GM19397 (cell line): Measurements from ENCODE around the gene CSH2.
"Not testable (repeated sequence)": the region's sequence is repeated elsewhere in the genome, so short reads cannot be mapped to it uniquely, and the experiment has no call there.

Experiments
- ATAC-seq: cut with Tn5 transposase; IDR thresholded peaks from one replicate; pipeline ENCODE4 v1.9.1; 2021; ENCODE audit warnings: mild to moderate bottlenecking, moderate library complexity; ENCODE audit not compliant: unreplicated experiment

CSH2 gene

GRCh38 chr17:63856425-63856824, 17.1 kb downstream of the CSH2 start:
- ATAC-seq = not testable (repeated sequence)

GRCh38 chr17:63855185-63855584, 18.3 kb downstream of the CSH2 start:
- no peak for ATAC-seq

DNA sequence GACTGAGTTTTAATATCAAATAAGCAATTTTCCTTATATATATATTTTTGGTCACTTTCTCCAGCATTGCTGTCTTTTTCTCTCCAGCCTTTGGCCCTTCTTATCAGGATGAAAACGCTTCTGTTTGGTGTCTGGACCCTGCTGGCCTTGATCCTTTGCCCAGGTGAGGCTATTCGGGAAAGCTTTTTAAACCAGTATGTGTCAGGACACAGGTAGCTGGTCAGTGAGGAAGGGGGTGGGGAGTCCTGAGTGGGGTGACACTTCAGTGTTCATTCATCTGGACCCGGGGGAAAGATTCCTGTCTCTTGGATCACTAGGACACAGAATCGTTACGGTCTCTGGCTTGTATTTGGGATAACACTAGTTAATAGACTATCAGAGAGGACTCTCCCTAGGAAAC, 18.8 kb downstream of the CSH2 start:
- ATAC-seq = no peak

- no peak for ATAC-seq
Measured at GRCh38 chr17:63853260-63853659, 20.2 kb downstream of the CSH2 start.

GRCh38 chr17:63850401-63850800, 23.1 kb downstream of the CSH2 start:
- ATAC-seq = no peak

- ATAC-seq = peak; percentile 80
Measured at GRCh38 chr17:63848834-63849689, 24.4 kb downstream of the CSH2 start.

GRCh38 chr17:63847525-63848249, 25.8 kb downstream of the CSH2 start:
- no peak for ATAC-seq

- no peak for ATAC-seq
Measured at GRCh38 chr17:63845509-63845908, 28.0 kb downstream of the CSH2 start.

DNA sequence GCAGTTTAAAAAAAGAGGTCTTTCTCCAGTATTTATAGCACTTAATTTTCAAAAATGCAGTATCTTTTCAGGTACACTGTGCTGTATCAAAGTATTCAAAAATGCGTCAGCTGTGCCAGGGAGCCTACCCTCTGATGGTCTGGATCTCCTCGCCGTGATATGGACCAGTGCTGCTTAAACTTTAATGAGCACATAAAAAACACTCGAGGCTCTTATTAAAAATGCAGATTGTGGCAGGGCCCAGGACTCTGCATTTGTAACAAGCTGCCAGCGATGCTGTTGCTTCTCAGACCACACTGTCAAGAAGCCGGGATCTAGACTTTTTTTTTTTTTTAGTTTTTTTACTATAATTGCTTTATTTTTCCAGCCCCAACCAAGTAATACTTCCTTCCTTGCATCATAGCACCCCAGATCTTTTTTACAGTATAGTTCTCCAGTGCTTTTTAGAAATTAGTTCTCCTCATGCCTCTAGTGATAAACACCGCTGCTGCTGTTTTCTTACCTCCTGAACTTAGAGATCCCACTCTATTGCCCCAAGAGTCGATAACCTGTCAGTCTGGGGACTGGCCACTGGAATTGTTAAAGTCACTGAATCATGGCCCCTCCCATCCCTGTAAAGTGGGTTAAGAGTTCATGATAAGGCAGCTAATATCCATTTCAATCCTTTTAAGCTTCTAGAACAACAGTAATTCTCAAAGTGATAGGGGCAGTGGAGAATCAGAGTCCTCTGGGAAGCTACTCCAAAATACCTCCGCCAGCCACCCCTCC, 29.4 kb downstream of the CSH2 start:
- ATAC-seq = no peak

DNA sequence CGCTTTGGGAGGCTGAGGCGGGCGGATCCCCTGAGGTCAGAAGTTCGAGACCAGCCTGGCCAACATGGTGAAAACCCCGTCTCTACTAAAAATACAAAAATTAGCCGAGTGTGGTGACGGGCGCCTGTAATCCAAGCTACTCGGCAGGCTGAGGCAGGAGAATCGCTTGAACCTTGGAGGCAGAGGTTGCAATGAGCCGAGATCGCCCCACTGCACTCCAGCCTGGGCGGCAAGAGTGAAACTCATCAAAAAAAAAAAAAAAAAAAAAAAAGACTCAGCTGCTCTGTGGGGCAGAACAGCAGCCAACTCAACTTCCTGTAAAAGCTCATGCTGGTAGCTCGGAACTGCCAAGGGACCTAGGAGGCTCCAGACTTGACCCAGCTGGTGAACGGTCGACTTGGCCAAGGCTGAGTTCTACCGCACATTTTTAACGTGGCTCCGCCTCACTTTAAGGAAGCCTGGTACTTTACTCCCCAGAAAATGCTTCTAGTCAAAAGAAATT, 30.0 kb downstream of the CSH2 start:
- ATAC-seq = not testable (repeated sequence)

DNA sequence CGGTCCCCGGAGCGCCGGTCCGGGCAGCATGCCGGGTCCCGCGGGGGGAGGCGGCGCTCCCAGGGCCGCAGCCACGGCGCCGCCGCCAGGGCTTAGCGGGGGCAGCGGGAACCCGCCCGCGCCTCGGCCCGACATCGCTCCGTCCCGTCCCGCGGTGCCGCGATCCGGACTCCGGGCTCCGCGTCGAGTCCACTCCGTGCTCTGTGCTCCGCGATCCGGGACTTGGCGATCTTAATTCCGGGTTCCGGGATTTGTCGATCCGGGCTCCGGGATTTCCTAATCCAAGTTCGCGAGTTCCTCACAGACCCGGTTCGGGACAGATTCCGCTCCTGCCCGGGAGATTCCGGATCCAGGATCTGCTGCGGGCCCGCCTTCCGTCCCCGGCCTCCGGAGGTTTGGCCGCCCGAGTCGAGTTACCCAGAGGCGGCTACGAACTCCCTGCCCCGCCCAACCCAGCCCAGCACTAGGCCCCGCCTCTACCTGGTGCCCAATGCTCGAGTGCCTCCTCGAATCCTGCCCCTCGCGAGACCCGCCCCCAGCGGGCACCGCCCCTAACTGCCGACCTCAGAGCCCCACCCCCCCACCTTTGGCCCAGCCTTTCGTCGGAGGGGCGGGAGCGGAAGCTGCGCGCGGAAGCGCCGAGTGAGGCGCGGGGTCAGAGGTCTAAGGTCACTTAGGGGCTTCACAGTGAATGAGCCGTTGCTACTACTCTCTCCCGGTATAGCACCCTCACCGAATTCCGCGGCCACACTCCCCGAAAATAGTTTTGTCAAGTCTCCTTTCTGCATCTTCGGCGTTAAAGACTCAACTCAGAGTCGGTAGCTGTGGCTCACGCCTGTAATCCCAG, 30.7 kb downstream of the CSH2 start, which contains the start of gene SMARCD2:
SMARCD2 (minus strand) TSS at position 146 of the 847 bp plus-strand sequence; CDS start at position 135, 11 bp downstream.
- peak; percentile 72 for ATAC-seq

GRCh38 chr17:63842173-63842539, 31.3 kb downstream of the CSH2 start:
- ATAC-seq = peak; percentile 35

GRCh38 chr17:63841350-63842172, 31.9 kb downstream of the CSH2 start:
- no peak for ATAC-seq

DNA sequence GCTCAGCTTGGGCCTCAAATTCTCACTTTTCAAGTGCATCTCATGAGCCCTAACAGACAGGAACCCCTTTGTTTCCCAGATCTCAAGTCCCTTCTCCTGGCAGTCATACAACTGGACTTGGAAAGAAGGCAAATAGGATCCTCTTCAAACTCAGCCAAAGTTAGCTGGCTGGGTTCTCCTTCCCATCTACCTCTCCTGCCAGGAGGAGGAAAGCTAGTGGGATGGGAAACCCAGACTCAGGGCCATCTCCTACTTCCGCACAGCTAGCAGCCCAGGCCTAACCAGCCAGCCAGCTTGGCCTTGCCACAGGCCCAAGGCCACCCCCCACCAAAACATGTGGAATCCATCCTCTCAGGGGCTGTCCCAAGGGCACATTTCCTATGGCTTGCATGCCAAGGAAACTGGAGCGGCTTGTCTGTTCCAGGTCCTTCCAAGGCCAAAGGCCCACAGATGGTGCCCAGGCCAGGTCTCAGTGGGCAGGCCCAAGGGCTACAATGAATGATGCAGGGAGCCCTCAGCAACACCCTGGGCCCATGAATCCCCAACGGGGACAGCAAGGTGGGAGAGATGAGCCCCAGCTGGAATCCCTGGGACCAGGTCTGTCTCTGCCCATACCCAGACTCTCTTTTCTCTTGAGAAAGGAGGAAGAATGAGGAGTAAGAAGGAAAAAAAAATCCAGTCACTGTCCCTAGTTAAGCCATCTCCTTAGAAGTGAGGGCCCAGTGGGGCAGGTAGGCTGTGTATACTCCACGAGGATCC, 32.7 kb downstream of the CSH2 start:
- no peak for ATAC-seq

DNA sequence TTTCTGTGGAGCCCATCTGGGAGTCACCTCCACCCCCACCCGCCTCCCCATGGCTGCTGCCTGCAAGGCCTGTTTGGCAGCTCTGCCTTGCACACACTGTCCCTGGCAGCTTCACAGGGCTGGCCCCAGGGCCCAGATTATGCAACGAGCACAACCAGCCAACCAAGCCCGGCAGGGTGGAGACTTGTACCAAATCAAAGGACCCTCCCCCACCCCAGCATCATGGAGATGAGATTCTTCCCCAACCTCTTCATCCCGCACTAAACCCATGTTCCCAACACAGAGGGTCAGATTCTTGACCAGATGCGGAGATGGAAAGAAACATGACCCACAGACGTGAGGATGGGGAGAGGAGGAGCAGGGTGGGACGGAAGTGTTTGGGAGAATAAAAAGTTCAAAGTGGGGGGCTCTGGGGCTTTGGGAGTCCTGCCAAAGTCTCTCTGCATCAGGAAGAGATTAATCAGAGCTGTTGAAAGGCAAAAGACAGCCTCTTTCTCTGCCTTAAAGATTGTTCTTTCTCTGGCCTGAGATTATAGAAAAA, 34.8 kb downstream of the CSH2 start:
- no peak for ATAC-seq

DNA sequence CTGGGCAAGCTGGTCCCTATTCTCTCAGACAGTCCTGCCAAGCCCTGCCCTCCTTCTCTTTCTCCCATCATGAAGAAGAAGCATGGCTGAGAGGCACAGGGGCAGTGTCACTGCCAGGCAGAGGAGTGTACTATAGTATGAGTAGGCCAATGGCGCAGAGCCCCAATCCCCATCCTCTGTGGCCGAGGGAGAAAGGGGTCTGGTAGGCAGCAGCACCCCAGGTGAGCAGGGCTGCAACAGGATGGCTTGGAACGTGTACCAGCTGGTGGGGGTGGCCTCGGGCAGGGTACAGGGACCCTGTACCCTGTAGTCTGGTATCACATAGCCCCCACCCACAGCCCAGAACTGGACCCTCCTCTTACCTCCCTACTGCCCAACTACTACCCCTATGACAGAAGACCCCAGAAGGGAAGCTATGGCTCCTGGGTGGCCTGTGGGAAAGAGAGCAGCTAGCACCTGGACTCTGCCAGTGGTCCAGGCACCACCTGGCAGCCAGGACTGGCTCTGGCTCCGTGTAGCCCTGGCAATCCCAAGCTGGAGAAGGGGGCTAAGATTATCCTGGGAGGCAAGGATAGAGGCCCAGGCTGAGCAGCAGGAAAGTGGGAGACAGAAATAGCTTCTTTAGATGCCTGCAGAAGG, 35.4 kb downstream of the CSH2 start:
- ATAC-seq = no peak

DNA sequence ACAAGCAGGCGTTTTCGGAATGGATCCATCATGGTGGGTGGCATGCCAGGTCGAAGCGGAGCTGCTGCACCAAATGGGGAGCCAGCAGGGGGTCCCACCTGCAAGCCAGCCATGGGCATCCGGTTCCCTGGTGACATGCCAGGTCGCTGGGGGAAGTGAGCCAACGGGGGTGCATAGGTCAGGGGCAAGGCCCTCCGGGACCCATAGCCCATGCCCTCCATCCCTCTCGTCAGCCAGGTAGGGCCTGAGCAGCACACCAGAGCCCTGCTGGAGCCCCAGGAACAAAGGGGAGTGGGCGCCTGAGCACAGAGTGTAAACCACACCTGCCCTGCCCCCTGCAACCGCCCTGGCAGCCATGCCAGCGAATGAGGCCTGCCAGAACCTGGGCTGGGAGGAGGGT, 36.0 kb downstream of the CSH2 start:
- ATAC-seq = no peak

DNA sequence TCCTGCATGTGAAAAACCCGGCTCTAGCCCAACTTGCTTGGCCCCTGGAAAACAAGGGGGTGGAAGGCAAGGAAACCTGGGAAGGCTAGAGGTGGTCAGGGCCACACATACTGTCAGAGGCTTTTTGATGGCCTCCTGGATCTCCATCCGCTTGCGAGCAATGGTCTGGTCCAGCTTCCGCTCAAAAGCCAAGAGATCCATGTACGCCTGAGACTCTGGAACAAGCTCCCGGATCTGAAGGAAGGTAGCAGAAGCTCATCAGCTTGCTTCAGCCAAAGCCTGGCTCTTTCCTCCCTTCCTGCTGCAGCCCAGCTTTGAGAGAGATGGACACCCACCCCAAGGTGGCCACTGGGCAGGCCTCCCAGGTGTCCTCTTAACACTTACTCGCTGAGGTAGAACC, 36.7 kb downstream of the CSH2 start:
- ATAC-seq = no peak
